Measurements from ENCODE around the gene SLC6A19.
"Not testable (repeated sequence)": the region's sequence is repeated elsewhere in the genome, so short reads cannot be mapped to it uniquely, and the experiment has no call there.

Gene SLC6A19

DNA sequence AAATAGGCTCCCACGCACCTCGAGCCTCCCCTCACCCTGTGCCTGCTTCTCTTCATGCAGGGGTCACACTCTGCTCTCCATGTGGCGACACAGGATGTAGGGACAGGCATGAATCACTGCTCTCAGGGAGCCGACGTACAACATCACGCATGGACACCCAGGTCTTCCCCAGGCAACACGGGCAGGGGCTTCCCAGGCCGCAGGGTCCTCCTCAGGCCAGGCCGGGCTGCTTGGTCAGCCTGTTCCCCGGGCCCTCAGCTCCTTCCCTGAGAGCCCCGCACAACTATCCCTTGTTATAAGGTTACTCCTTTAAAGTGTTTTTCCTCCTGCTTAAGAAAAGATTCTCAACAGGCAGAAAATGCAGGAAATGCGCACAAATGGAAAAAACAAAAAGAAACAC is 24.8 kb downstream of the SLC6A19 start:
- DNase-seq: no peak

GRCh38 chr5:1226839-1227581 is 25.6 kb downstream of the SLC6A19 start:
- no peak for DNase-seq

GRCh38 chr5:1227667-1228066 is 26.3 kb downstream of the SLC6A19 start:
- no peak for DNase-seq

GRCh38 chr5:1228120-1228519 is 26.7 kb downstream of the SLC6A19 start:
- DNase-seq: no peak

DNA sequence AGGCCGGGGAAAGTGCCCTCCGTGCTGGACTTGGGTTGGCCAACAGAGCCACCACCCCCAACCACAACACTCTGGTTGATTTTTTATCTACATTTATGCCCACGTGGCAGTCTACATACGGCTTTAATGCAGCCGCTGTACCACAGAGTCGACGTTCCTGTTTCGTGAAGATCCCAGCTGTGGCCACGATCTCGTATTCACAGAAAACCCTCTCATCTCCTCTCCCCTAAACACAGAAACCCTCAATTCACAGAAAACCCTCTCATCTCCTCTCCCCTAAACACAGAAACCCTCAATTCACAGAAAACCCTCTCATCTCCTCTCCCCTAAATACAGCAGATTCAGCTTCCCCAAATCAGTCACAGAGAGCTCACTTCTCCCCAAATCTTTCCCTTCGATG is 27.6 kb downstream of the SLC6A19 start:
- not testable (repeated sequence) for DNase-seq

- no peak for DNase-seq
These were observed 28.4 kb downstream of the SLC6A19 start for GRCh38 chr5:1229822-1230221.

DNA sequence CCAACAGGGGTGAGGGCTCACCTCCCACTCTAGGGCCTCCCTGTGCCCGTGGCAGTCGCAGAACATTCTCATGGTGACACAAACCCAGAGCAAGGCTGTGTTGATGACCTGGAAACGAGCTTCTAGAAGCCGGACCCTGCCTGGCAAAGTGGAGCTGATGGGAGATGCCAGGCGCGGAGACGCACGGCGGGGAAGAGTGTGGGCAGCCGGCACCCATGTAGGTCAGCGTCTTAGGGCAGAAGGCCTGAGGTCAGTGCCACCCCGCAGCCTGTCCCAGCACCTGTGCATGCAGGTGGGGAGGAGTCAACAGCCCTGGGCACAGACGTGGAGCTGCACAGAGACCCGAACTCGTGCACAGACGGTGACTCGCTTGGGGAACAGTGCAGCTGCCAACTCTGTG is 29.2 kb downstream of the SLC6A19 start:
- DNase-seq: no peak

DNA sequence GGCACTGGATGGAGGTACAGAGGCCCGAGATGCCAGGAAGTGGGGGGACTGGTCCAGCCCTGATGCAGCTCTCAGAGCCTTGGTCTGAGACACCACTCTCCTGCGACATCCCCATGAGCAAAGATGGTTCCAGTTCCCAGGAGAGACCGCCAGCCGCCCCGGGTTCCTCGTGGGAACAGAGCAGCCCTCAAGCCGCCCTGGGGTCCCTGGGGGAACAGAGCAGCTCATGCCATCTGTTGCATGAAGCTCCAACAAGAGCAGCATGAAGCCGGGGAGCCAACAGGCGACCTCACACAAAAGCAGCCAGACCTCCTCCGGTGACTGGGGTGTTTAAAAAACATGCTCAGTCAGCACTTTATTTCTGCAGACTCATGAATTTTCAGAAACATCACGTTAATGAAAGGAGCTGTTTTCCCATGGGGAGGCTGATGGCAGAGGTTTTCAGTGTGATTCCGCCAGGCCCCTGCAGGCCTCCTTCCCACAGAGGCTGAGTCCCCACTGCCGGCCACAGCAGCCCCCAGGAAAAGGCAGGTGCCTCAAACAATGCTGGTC is 30.0 kb downstream of the SLC6A19 start:
- DNase-seq: no peak

DNA sequence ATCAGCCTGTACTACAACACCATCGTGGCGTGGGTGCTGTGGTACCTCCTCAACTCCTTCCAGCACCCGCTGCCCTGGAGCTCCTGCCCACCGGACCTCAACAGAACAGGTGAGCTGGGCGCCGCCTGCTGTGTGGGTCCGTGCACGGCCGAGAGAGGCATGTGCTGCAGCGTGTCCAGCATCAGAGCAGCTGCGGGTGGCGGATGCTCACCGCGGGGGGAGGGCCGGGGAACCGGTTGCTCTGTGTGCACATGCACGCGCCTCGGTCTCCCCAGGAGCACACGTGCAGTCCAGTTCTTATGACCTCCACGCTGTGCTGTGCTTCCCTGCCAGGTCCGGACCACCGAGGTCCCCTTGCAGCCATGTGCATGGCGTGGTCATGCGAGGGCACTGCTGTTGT is 31.4 kb downstream of the SLC6A19 start:
- DNase-seq: no peak

- no peak for DNase-seq
These were observed 34.0 kb downstream of the SLC6A19 start for GRCh38 chr5:1235379-1235778.

- no peak for DNase-seq
These were observed 34.4 kb downstream of the SLC6A19 start for GRCh38 chr5:1235838-1236237.

DNA sequence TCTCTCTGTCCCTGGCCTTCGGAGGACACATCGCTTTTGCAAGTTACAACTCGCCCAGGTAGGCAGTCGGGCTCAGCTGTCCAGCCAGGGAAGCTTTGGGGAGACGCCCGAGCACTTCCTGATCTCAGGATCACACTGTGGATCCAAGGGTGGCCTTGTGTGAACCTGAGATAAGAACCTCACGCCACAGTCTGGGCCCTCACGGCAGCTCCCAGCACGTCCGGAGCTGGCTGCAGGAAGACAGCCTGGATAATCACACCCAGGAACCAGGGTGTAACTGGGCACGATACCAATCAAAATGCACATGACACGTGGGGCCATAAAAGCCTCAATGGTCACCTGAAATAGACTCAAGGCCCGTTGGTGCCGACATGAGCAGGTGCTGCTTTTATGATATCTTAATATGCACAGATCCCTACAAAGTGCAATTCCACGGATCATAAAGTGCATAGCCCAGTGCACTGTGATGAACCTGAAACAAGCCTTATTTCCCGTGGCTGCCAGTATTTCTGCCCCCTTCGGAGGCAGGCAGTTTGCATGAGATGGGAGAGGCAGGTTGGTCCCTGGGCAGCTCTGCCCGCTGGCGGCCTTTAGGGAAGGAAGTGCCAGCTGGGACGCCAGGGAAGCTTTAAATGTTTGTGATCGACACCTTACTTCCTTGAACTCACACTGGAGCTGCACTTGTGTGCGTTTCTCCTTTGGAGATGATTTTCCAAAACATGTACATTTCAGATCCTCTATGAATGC is 38.3 kb downstream of the SLC6A19 start:
- DNase-seq: no peak

DNA sequence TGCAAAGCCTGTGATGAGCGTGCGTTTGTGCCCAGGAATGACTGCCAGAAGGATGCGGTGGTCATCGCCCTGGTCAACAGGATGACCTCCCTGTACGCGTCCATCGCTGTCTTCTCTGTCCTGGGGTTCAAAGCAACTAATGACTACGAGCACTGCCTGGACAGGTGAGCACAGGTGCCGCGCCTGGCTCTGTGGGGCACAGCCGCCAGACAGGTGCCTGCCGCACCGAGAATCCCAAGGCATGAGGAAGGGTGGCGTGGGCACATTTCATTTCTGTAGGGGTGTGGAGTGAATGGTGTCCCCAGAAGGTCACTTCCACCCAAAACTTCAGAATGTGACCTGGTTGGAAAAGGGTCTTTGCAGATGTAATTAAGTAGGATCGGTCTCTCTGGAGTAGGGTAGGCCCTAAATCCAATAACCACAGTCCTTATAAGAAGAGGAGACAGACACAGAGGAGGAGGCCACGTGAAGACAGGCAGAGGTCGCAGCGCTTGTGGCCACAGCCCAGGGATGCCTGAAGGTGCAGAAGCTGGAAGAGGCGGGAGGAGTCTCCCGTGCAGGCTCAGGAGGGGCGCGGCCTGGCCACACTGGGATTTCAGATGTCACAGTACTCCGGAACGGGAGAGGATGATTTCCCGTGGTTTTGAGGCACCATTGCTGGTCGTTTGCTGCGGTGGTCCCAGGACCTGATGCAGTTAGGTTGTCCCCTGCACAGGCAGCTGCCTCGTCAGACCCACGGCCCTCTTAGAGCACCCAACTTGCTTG is 39.3 kb downstream of the SLC6A19 start:
- DNase-seq: no peak

DNA sequence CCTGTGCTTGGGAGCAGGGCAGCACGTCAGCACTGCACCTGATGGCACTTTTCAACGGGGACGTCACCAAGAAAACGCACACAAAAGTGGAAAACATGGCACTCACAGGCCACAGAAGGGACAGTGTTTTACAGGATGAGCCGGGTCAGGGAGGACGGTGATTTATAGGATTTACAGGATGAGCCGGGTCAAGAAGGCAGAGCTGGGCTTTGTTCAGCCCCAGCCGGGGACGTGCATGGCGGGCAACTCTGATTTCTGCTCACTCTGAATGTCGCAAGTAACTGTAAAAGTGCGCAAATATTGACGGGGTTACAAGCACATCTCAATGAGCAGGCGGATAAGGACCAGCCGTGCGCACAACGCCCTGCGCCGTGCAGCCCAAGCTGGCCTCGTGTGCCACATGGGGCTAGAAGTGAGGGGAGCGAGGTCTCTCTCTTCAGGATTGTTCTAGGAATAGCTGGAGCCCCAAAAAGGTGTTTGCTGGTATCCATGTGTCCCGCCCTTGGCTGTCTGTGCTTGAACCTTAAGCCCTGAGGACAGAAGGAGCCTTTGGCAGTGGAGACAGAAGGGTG is 40.2 kb downstream of the SLC6A19 start:
- DNase-seq: no peak

DNA sequence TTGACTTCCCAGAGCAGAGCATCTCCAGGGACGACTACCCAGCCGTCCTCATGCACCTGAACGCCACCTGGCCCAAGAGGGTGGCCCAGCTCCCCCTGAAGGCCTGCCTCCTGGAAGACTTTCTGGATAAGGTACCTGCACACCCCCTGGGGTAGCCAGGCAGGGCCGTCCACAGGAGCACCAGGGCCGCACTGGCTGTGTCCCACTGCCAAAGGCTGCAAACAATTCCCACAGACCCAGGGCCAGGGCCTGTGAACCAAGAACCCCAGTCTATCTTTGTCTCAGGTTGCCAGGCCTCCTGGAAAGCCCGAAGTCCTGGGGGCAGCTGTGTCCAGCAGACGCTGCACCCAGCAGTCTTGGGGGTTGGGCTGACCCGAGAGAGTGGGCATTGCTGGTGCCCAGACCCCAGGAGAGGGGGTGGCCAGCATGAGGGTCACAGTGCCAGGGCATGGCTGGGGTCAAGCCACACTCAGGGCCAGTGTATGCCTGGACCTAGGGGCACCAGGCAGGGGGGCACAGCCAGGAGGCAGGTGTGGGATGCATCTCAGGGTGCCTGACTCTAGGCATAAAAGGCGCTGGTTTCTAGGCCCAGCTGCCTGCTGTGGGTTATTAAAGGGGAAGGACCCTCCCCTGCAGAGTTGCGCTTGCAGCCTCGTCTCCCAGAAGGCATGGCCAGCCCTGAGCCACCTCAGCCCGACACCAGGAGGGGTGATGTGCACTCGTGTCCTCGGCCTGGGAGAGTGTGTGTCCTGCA is 41.5 kb downstream of the SLC6A19 start:
- no peak for DNase-seq

DNA sequence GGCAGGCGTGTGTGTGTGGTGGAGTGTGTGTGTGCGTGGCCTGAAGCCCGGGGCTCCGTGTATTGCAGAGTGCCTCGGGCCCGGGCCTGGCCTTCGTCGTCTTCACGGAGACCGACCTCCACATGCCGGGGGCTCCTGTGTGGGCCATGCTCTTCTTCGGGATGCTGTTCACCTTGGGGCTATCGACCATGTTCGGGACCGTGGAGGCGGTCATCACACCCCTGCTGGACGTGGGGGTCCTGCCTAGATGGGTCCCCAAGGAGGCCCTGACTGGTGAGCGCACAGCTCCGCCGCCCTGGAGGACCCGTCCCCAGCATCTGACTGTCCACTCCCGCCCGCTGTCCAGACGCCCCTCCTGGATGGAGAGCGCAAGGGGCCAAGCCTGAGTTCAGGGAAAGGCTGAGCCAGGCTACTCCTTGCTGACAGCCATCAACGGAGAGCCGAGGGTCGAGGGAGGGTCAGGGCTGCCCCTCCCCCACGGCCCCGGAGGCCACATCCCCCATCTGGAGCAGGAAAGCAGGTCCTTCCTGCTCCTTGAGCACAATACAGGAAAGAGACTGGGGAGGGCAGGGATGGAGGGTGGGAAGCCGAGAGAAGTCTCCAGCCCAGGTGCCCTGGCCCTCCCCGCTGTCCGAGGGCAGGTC is 42.2 kb downstream of the SLC6A19 start:
- DNase-seq: no peak

GRCh38 chr5:1244255-1244654 is 42.9 kb downstream of the SLC6A19 start:
- no peak for DNase-seq

DNA sequence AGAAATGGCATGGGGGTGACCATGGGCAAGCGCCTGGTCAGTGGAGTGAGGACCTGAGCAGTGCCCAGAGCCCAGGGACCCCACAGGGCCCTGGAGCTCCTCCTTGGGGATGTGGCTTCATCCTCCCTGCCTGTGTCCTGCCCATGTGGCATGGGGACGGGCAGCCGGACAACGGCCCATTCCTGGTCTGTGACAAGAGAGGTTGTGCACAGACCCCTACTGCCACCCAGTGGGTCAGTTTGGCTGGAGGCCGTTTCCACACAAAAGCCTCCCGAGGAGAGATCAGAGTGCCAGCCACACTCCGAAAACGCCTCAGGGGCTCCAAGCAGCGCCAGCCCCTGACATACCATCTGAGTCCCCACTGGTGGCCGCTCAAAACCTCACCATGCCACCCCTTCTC is 43.6 kb downstream of the SLC6A19 start:
- DNase-seq: no peak

- no peak for DNase-seq
These were observed 44.6 kb downstream of the SLC6A19 start for GRCh38 chr5:1245905-1246576.

GRCh38 chr5:1246711-1247431 is 45.5 kb downstream of the SLC6A19 start:
- DNase-seq: no peak

GRCh38 chr5:1247811-1248210 is 46.4 kb downstream of the SLC6A19 start:
- DNase-seq: no peak

Data from NCI-H1105 (cell line).